Stimulated activated CD4-positive, alpha-beta T cell treated with anti-CD3 and anti-CD28 coated beads, TNF-alpha, amount 100 ng/mL, for 48 hours (primary cell): Measurements from ENCODE around the gene UCHL1.

ENCODE experiments used
- DNase-seq, 3 donors: peaks; one replicate each; pipeline ENCODE4 v3.0.0-alpha.2; 2020; ENCODE audit warnings: low read depth in 3 of 3

Gene UCHL1

DNA sequence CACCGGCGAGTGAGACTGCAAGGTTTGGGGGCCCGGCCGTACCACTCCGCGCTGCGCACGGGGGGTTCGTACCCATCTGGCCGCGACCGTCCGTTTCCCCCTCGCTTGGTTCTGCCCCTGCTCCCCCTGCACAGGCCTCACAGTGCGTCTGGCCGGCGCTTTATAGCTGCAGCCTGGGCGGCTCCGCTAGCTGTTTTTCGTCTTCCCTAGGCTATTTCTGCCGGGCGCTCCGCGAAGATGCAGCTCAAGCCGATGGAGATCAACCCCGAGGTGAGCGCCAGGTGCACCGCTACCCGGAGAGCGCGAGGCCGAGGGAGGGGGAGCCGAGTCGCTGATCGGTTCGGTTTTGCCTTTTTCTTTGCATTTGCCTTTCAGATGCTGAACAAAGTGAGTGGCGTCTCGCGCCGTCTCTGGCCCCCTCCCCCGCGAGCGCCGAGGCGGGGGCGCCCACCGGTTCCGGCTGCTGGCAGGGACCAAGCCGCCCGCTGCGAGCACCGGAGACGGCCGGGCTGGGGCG lies at the start of gene UCHL1:
UCHL1 (plus strand) TSS at position 189 of the 517 bp plus-strand sequence; CDS start at position 238, 49 bp downstream.
- no peak for DNase-seq

- no peak for DNase-seq
These were observed 49.4 kb upstream of the UCHL1 start for GRCh38 chr4:41207291-41207831.

- DNase-seq = no peak
These were observed 47.5 kb upstream of the UCHL1 start for GRCh38 chr4:41209187-41209586.

- no peak for DNase-seq
These were observed 46.8 kb upstream of the UCHL1 start for GRCh38 chr4:41209901-41210300.

- no peak for DNase-seq
These were observed 44.6 kb upstream of the UCHL1 start for GRCh38 chr4:41211951-41212615.

DNA sequence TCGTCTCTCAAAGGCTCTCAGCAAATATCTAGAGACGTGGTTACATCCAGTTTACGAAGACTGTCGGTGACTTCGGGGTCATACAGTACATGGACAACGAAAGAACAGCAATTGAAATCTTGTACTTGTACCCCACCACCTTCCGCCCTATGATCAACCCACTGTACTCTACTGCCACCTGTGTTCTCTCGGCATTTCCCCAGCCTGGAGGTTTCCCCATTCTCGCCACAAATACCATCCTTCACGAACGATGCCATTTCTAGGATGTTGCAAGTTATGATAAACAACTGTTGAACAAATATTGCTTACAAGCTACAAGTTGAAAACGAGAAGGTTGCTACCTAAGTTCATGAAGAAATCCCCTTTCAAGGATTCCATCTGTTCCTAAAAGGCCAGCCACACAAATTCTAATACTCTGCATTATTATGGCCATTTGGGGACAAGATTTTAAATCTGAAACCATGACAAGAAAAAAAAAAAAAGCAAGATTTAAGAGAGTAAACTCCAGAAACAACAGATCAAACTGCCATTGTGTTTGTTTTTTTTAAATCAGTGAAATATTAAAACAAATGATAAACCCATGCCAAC lies 44.0 kb upstream of the UCHL1 start:
- no peak for DNase-seq

DNA sequence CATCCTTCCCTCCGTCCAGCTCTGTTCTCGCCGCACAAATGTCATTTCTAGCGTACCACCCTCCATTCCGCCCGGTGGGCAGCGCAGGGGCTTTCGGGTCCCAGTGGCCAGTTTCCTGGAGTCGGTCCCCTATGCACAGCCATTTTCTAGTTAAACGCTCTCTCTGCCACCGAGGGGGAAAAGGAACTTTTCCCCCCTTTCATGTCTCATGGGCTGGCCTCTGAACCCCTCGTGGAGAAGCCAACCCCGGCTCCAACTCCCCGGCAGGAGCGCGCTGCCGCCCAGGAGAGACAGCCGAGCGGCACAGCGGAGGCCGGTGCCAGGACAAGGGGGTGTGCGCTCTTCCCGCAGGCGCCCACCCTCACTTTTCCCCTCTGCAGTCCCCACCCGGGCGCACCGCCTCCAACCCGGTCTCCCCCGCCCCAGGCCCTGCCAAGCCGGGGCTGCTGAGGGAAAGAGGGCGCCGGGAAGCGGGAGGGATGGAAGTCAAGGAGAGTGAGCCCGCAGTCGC lies 43.0 kb upstream of the UCHL1 start:
- no peak for DNase-seq

GRCh38 chr4:41214136-41214824 lies 42.4 kb upstream of the UCHL1 start, which contains the start of gene APBB2:
Gene APBB2, minus strand, starts transcription at chr4:41214542. Its CDS starts 181,288 bp downstream, at chr4:41033254.
- DNase-seq = peak; percentile 24 to 34 (median 31)

DNA sequence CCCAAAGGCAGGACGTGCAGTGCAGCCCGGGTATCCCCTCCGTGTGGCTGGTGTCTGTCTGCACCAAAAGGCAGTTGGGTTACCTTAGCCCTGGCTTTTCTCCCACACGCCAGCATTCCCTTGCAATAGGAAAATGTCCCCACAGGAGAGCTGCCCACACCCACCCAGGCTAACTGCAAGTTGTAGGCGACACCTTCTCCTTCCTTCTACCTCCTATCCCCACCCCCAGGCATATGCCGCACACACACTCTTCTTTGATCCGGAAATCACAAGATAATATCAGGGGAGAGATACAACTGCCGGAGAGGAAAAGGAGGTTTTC lies 41.9 kb upstream of the UCHL1 start:
- DNase-seq = no peak

GRCh38 chr4:41215155-41215554 lies 41.6 kb upstream of the UCHL1 start:
- DNase-seq = no peak

- no peak for DNase-seq
These were observed 40.8 kb upstream of the UCHL1 start for GRCh38 chr4:41215969-41216293.

- DNase-seq = peak; percentile 23 to 55 (median 44)
These were observed 40.3 kb upstream of the UCHL1 start for GRCh38 chr4:41216294-41217019.

DNA sequence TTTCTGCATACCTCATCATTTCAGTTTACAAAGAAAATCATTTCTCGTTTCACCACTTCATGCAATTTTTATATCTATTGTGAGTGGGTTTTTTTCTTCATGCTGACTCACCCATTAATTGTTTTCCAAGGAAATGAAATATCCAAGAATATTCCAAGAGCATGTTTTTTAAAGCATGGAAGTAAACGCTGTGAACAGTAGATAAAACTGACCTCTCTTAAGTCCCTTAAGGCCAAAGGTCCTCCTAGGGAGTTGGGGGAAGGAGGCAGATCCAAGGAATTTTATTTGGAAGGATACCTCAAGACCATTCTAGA lies 39.8 kb upstream of the UCHL1 start:
- DNase-seq = no peak

DNA sequence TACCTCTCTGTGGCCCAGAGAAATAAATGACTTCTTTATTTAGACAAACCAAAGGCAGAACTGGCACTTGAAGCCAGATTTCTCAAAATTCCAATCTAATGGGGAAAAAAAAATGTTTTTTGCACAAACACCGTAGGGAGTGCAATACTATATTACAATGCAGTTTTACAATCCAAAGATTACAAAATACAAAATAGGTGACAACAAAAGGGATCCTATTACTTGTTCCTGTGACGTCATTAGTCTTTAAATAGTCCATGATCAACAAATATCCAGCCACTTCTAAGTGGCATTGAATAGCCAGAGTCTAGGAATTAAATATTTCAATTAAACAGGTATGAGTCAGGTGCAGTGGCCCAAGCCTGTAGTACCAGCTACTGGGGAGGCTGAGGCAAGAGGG lies 39.4 kb upstream of the UCHL1 start:
- DNase-seq = no peak

- DNase-seq = no peak
These were observed 38.0 kb upstream of the UCHL1 start for GRCh38 chr4:41218703-41219102.

GRCh38 chr4:41219421-41219950 lies 37.2 kb upstream of the UCHL1 start:
- DNase-seq = no peak

- no peak for DNase-seq
These were observed 34.7 kb upstream of the UCHL1 start for GRCh38 chr4:41221850-41222645.

- DNase-seq = no peak
These were observed 28.8 kb upstream of the UCHL1 start for GRCh38 chr4:41227902-41228301.

GRCh38 chr4:41232406-41232805 lies 24.3 kb upstream of the UCHL1 start:
- no peak for DNase-seq

DNA sequence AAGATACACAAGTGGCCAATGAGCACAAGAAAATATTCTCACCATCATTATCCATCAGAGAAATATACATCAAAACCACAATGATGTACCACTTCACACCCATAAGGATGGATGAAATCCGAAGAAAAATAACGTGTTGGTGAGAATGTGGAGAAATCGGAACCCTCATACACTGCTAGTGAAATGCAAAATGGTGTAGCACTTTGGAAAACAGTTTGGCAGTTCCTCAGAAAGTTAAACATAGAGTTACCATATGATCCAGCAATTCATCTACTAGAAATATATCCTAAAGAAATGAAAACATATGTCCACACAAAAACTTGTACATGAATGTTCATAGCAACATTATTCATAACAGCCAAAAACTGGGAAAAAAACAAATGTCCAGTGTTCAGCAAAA lies 23.9 kb upstream of the UCHL1 start:
- DNase-seq = no peak

DNA sequence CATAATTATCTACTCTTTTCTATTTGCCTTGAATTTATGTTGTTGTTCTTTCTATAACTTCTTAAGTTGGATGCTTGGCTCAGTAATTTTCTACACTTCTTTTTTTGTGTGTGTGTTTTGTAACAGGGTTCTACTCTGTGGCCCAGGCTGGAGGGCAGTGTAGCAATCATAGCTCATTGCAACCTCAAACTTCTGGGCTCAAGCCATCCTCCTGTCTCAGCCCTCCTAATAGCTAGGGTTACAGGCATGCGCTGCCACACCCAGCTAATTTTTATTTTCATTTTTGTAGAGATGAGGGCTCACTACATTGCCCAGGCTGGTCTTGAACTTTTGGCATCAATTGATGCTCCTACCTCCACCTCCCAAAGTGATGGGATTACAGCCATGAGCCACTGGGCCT lies 20.7 kb upstream of the UCHL1 start:
- DNase-seq = no peak
